ENCODE measurements around the gene FOXR1.

- TF ChIP-seq CTCF (IDR thresholded peaks at IDR 0.05; ENCODE audit: insufficient read depth, low read length) (no peak), POLR2AphosphoS5 (IDR thresholded peaks at IDR 0.05; ENCODE audit: low read depth) (no peak), GABPA (IDR thresholded peaks at IDR 0.05; ENCODE audit: low read depth) (no peak), SPI1 (IDR thresholded peaks at IDR 0.05; ENCODE audit: borderline replicate concordance, low read depth) (no peak)
- TF ChIP-seq, protein P1, sequence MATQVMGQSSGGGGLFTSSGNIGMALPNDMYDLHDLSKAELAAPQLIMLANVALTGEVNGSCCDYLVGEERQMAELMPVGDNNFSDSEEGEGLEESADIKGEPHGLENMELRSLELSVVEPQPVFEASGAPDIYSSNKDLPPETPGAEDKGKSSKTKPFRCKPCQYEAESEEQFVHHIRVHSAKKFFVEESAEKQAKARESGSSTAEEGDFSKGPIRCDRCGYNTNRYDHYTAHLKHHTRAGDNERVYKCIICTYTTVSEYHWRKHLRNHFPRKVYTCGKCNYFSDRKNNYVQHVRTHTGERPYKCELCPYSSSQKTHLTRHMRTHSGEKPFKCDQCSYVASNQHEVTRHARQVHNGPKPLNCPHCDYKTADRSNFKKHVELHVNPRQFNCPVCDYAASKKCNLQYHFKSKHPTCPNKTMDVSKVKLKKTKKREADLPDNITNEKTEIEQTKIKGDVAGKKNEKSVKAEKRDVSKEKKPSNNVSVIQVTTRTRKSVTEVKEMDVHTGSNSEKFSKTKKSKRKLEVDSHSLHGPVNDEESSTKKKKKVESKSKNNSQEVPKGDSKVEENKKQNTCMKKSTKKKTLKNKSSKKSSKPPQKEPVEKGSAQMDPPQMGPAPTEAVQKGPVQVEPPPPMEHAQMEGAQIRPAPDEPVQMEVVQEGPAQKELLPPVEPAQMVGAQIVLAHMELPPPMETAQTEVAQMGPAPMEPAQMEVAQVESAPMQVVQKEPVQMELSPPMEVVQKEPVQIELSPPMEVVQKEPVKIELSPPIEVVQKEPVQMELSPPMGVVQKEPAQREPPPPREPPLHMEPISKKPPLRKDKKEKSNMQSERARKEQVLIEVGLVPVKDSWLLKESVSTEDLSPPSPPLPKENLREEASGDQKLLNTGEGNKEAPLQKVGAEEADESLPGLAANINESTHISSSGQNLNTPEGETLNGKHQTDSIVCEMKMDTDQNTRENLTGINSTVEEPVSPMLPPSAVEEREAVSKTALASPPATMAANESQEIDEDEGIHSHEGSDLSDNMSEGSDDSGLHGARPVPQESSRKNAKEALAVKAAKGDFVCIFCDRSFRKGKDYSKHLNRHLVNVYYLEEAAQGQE (IDR thresholded peaks at IDR 0.05; ENCODE audit: insufficient replicate concordance, low read depth): no peak
Measured at GRCh38 chr11:118923721-118924587, 47.6 kb upstream of the FOXR1 start.

Measured in HL-60 (cell line).